Measurements from ENCODE around the gene ELOVL3. TPM values are rescaled to one million over a fixed set of nuclear protein-coding genes. Genes with fewer than 3 reads are reported as not detected.

Gene ELOVL3
- total RNA-seq, 2 experiments from 2014 or later = 0.48 TPM; not detected in 1

- Histone ChIP-seq H3K36me3 (ENCODE audit: insufficient read depth, low read length) (no peaks in the 10 kb centered on the region), H3K9me2 (ENCODE audit: insufficient read depth, low read length) (no peaks in the 10 kb centered on the region), H3K9me3 (ENCODE audit: low read length) (0 out of 2 replicates have a peak, but pooled peaks cover 4% of the 10 kb centered on the region), H3K4me2 (ENCODE audit: low read length) (no peak overlapping the region), H4K20me1 (ENCODE audit: insufficient read depth, low read length) (no peaks in the 10 kb centered on the region), H3K79me2 (ENCODE audit: insufficient read depth, low read depth, low read length) (no peaks in the 10 kb centered on the region), H2AFZ (ENCODE audit: low read length) (no peak overlapping the region), H3K4me3 (ENCODE audit: low read depth, low read length, poor library complexity, severe bottlenecking) (no peak overlapping the region), H3K27ac (ENCODE audit: low read depth, low read length, poor library complexity, severe bottlenecking) (no peak overlapping the region), H3K4me1 (ENCODE audit: insufficient read depth, low read length, poor library complexity, severe bottlenecking) (no peaks in the 10 kb centered on the region)
- intact Hi-C loops (cut with micrococcal nuclease; ENCODE audit: unreplicated experiment) = no loop called here
- DNase-seq (ENCODE audit: low spot score) = no peak
- TF ChIP-seq CTCF (conservative IDR thresholded peaks at IDR 0.05; ENCODE audit: low read length) (no peak), EZH2phosphoT487 (IDR thresholded peaks at IDR 0.05; ENCODE audit: borderline replicate concordance, low read depth, low read length) (no peak)
- BruUV-seq (replicated peaks) = no TSS peak
- POLR2A ChIA-PET = no interaction called here
- CTCF ChIA-PET (ENCODE audit: unreplicated experiment) = no interaction called here
Observed at GRCh38 chr10:102196893-102197292, 29.2 kb upstream of the ELOVL3 start.

GRCh38 chr10:102198027-102198426, 28.1 kb upstream of the ELOVL3 start:
- no peaks in the 10 kb centered on the region for H3K9me3 ChIP-seq (ENCODE audit: low read length)
- no TSS peak for BruUV-seq (replicated peaks)

More at GRCh38 chr10:102198027-102198426, 28.1 kb upstream of the ELOVL3 start:
- H3K27ac ChIP-seq (ENCODE audit: low read depth, low read length, poor library complexity, severe bottlenecking) = no peak overlapping the region
- H2AFZ ChIP-seq (ENCODE audit: low read length) = no peak overlapping the region
- intact Hi-C loops (cut with micrococcal nuclease; ENCODE audit: unreplicated experiment) = no loop called here
- DNase-seq (ENCODE audit: low spot score) = no peak
- H4K20me1 ChIP-seq (ENCODE audit: insufficient read depth, low read length) = no peaks in the 10 kb centered on the region
- no peaks in the 10 kb centered on the region for H3K9me2 ChIP-seq (ENCODE audit: insufficient read depth, low read length)
- ChIA-PET CTCF (ENCODE audit: unreplicated experiment) (no interaction called here), POLR2A (no interaction called here)
- H3K36me3 ChIP-seq (ENCODE audit: insufficient read depth, low read length) = no peaks in the 10 kb centered on the region
- H3K4me3 ChIP-seq (ENCODE audit: low read depth, low read length, poor library complexity, severe bottlenecking) = no peak overlapping the region
- H3K4me1 ChIP-seq (ENCODE audit: insufficient read depth, low read length, poor library complexity, severe bottlenecking) = no peaks in the 10 kb centered on the region
- no peak for TF ChIP-seq EZH2phosphoT487 (IDR thresholded peaks at IDR 0.05; ENCODE audit: borderline replicate concordance, low read depth, low read length)
- no peak for TF ChIP-seq CTCF (conservative IDR thresholded peaks at IDR 0.05; ENCODE audit: low read length)
- H3K79me2 ChIP-seq (ENCODE audit: insufficient read depth, low read depth, low read length) = no peaks in the 10 kb centered on the region
- no peak overlapping the region for H3K4me2 ChIP-seq (ENCODE audit: low read length)

All from OCI-LY7 (cell line).